HL-60 (cell line): Measurements from ENCODE around the gene CPPED1.

ENCODE experiments used
- DNase-seq, 2 experiments: peaks; one replicate each; pipeline ENCODE4 v3.0.0-alpha.2; 2010 to 2020; ENCODE audit warnings: low read depth in 1 of 2, low spot score in 1 of 2
- H3K27ac ChIP-seq: fragments of 250-450 bp; sonication (Bioruptor Pico); replicated peaks from 2 replicates; pipeline ENCODE4 v1.5.1; 2020; ENCODE audit warnings: mild to moderate bottlenecking, moderate library complexity
- H3K27me3 ChIP-seq: fragments of 250-450 bp; sonication (Bioruptor Pico); 2 replicates; pipeline ENCODE4 v1.5.1; 2021; ENCODE audit warnings: mild to moderate bottlenecking, moderate library complexity; ENCODE audit not compliant: insufficient read depth, poor library complexity, severe bottlenecking
- H3K4me3 ChIP-seq: replicated peaks from 2 replicates; pipeline ENCODE4 v1.5.1; 2011; ENCODE audit warnings: mild to moderate bottlenecking, control low read depth, low read length; ENCODE audit not compliant: insufficient read depth
- CTCF ChIP-seq: IDR thresholded peaks from one replicate; pipeline ENCODE4 v1.5.1; 2011; ENCODE audit warnings: low read length, control low read depth, inconsistent platforms; ENCODE audit not compliant: insufficient read depth
- GABPA ChIP-seq: IDR thresholded peaks from 2 replicates; pipeline ENCODE4 v1.6.1; 2012; ENCODE audit warnings: low read depth
- POLR2AphosphoS5 ChIP-seq: IDR thresholded peaks from 2 replicates; pipeline ENCODE4 v1.6.1; 2012; ENCODE audit warnings: low read depth
- REST ChIP-seq: IDR thresholded peaks from 2 replicates; pipeline ENCODE4 v1.6.1; 2012; ENCODE audit warnings: low read depth; ENCODE audit not compliant: insufficient replicate concordance
- SPI1 ChIP-seq: IDR thresholded peaks from 2 replicates; pipeline ENCODE4 v1.6.1; 2012; ENCODE audit warnings: low read depth, mild to moderate bottlenecking, borderline replicate concordance

CPPED1 gene

GRCh38 chr16:12653820-12654392 is 149.8 kb downstream of the CPPED1 start:
- DNase-seq: no peak
- H3K27me3 ChIP-seq: no peaks in the 10 kb centered on the region

GRCh38 chr16:12652924-12653323 is 150.8 kb downstream of the CPPED1 start:
- H3K27me3 ChIP-seq: no peaks in the 10 kb centered on the region
- no peak overlapping the region for H3K27ac ChIP-seq
- H3K4me3 ChIP-seq: no peak overlapping the region
- TF ChIP-seq GABPA (no peak), SPI1 (no peak)
- no peak for DNase-seq

More at GRCh38 chr16:12653820-12654392, 149.8 kb downstream of the CPPED1 start:
- no peak overlapping the region for H3K27ac ChIP-seq
- no peak for TF ChIP-seq POLR2AphosphoS5
- no peak overlapping the region for H3K4me3 ChIP-seq

GRCh38 chr16:12651765-12652512 is 151.7 kb downstream of the CPPED1 start:
- Histone ChIP-seq H3K27me3 (no peaks in the 10 kb centered on the region), H3K27ac (no peak overlapping the region), H3K4me3 (no peak overlapping the region)
- TF ChIP-seq CTCF (no peak), GABPA (no peak), REST (no peak), POLR2AphosphoS5 (no peak), SPI1 (no peak)
- no peak for DNase-seq

GRCh38 chr16:12649356-12649755 is 154.3 kb downstream of the CPPED1 start:
- Histone ChIP-seq H3K27me3 (no peaks in the 10 kb centered on the region), H3K4me3 (no peak overlapping the region), H3K27ac (no peak overlapping the region)
- DNase-seq: no peak
- TF ChIP-seq CTCF (no peak), POLR2AphosphoS5 (no peak), SPI1 (no peak), REST (no peak), GABPA (no peak)
